AG04449 (cell line): ENCODE measurements around the gene USP49.

ENCODE experiments used
- CTCF ChIA-PET: fragments of 350-600 bp; formaldehyde crosslinking; extraction: SDS; loops from one replicate; lab custom pipeline; 2021; ENCODE audit warnings: antibody characterized with exemption; lab: Yijun Ruan, JAX
- POLR2A ChIA-PET: fragments of 400-600, 350-600 bp; formaldehyde crosslinking; extraction: SDS; loops from one replicate; lab custom pipeline; 2020; ENCODE audit warnings: antibody characterized with exemption, inconsistent platforms; lab: Yijun Ruan, JAX
- DNase-seq: peaks from one replicate; pipeline ENCODE4 v3.0.0-alpha.2; 2010; ENCODE audit warnings: low read depth, low spot score
- H3K4me3 ChIP-seq: 2 replicates; pipeline ENCODE4 v1.5.1; 2011; ENCODE audit warnings: low read depth, mild to moderate bottlenecking, control low read depth, low read length
- CTCF ChIP-seq: IDR thresholded peaks from one replicate; pipeline ENCODE4 v1.5.1; 2011; ENCODE audit warnings: mild to moderate bottlenecking, moderate library complexity, low read length, control low read depth, inconsistent platforms; ENCODE audit not compliant: insufficient read depth; ENCODE audit errors: missing control alignments

Gene USP49

GRCh38 chr6:41759106-41759904 lies 135.9 kb downstream of the USP49 start:
- CTCF ChIA-PET: interaction anchor here (1.0 to 1.8 kb wide), 5 partner anchors 17 to 391 kb away, joined by 3 to 7 read pairs (median 4); partner anchors contain the start of gene TOMM6
- POLR2A ChIA-PET: no interaction called here
- no peak overlapping the region for H3K4me3 ChIP-seq
- no peak for DNase-seq
- TF ChIP-seq CTCF: no peak

- no peak for DNase-seq
- ChIA-PET CTCF (interaction anchor here (1.0 to 1.8 kb wide), 4 partner anchors 17 to 75 kb away, joined by 3 to 7 read pairs (median 4); partner anchors contain the start of gene TOMM6), POLR2A (no interaction called here)
- no peak for TF ChIP-seq CTCF
- no peak overlapping the region for H3K4me3 ChIP-seq
Observed at GRCh38 chr6:41758641-41759035, 136.5 kb downstream of the USP49 start.

- ChIA-PET CTCF (interaction anchor here (1.1 to 1.8 kb wide), 3 partner anchors 18 to 75 kb away, joined by 3 to 7 read pairs (median 4); partner anchors contain the start of gene TOMM6), POLR2A (no interaction called here)
- no peak for DNase-seq
- no peak for TF ChIP-seq CTCF
- no peak overlapping the region for H3K4me3 ChIP-seq
Observed at GRCh38 chr6:41757931-41758640, 137.1 kb downstream of the USP49 start.

GRCh38 chr6:41757271-41757670 lies 137.9 kb downstream of the USP49 start:
- DNase-seq: no peak
- ChIA-PET POLR2A (no interaction called here), CTCF (interaction anchor here (0.9 to 1.7 kb wide), 2 partner anchors 18 to 74 kb away, joined by 4 to 5 read pairs; no protein-coding TSS in a partner anchor)
- no peak overlapping the region for H3K4me3 ChIP-seq
- TF ChIP-seq CTCF: no peak

GRCh38 chr6:41756354-41756753 lies 138.8 kb downstream of the USP49 start:
- POLR2A ChIA-PET: no interaction called here
- no peak for TF ChIP-seq CTCF
- CTCF ChIA-PET: interaction anchor here (1.3 to 1.7 kb wide), 3 partner anchors 29 to 388 kb away, joined by 4 to 5 read pairs (median 4); no protein-coding TSS in a partner anchor
- H3K4me3 ChIP-seq: no peak overlapping the region
- DNase-seq: no peak

GRCh38 chr6:41755895-41756294 lies 139.3 kb downstream of the USP49 start:
- TF ChIP-seq CTCF: no peak
- ChIA-PET POLR2A (no interaction called here), CTCF (interaction anchor here (1.3 to 3.0 kb wide), 4 partner anchors 30 to 387 kb away, joined by 4 to 8 read pairs (median 4); partner anchors contain the start of gene TOMM6)
- no peak for DNase-seq
- no peak overlapping the region for H3K4me3 ChIP-seq
